ENCODE measurements around the gene PTPN1.
"Not testable (repeated sequence)": the region's sequence is repeated elsewhere in the genome, so short reads cannot be mapped to it uniquely, and the experiment has no call there.

PTPN1 gene

GRCh38 chr20:50482396-50482981 is 27.7 kb upstream of the PTPN1 start:
- no peak for DNase-seq

GRCh38 chr20:50484271-50484976 is 25.8 kb upstream of the PTPN1 start:
- DNase-seq = no peak

- DNase-seq = no peak
Measured at GRCh38 chr20:50487397-50487796, 22.8 kb upstream of the PTPN1 start.

GRCh38 chr20:50488236-50488806 is 21.9 kb upstream of the PTPN1 start:
- no peak for DNase-seq

- DNase-seq = no peak
Measured at GRCh38 chr20:50491168-50491567, 19.0 kb upstream of the PTPN1 start.

GRCh38 chr20:50491926-50492634 is 18.1 kb upstream of the PTPN1 start:
- DNase-seq = no peak

- DNase-seq = no peak
Measured at GRCh38 chr20:50493881-50494253, 16.3 kb upstream of the PTPN1 start.

- no peak for DNase-seq
Measured at GRCh38 chr20:50494428-50494827, 15.8 kb upstream of the PTPN1 start.

GRCh38 chr20:50496773-50497385 is 13.3 kb upstream of the PTPN1 start:
- DNase-seq = no peak

- DNase-seq = no peak
Measured at GRCh38 chr20:50498071-50498776, 12.0 kb upstream of the PTPN1 start.

GRCh38 chr20:50499938-50500337 is 10.2 kb upstream of the PTPN1 start:
- DNase-seq = no peak

- DNase-seq = no peak
Measured at GRCh38 chr20:50501972-50502745, 8.0 kb upstream of the PTPN1 start.

- no peak for DNase-seq
Measured at GRCh38 chr20:50504231-50504823, 5.9 kb upstream of the PTPN1 start.

- no peak for DNase-seq
Measured at GRCh38 chr20:50506270-50506579, 4.0 kb upstream of the PTPN1 start.

- not testable (repeated sequence) for DNase-seq
Measured at GRCh38 chr20:50507745-50508144, 2.4 kb upstream of the PTPN1 start.

GRCh38 chr20:50508171-50508755 is 1.9 kb upstream of the PTPN1 start:
- DNase-seq = no peak

- peak in 1 of 2 experiments; percentile 34 for DNase-seq
Measured at GRCh38 chr20:50510706-50511542, 741 bp downstream of the PTPN1 start.

- no peak for DNase-seq
Measured at GRCh38 chr20:50512323-50512722, 2.1 kb downstream of the PTPN1 start.

- no peak for DNase-seq
Measured at GRCh38 chr20:50513169-50514034, 3.2 kb downstream of the PTPN1 start.

- DNase-seq = no peak
Measured at GRCh38 chr20:50514035-50514337, 3.8 kb downstream of the PTPN1 start.

Data from Kasumi-1 (cell line).